ENCODE measurements around the gene PTPRN2.

Gene PTPRN2

GRCh38 chr7:157760004-157760730 is 827.5 kb downstream of the PTPRN2 start:
- DNase-seq, result no peak

- DNase-seq, result no peak
Observed at GRCh38 chr7:157759246-157759805, 828.3 kb downstream of the PTPRN2 start.

DNA sequence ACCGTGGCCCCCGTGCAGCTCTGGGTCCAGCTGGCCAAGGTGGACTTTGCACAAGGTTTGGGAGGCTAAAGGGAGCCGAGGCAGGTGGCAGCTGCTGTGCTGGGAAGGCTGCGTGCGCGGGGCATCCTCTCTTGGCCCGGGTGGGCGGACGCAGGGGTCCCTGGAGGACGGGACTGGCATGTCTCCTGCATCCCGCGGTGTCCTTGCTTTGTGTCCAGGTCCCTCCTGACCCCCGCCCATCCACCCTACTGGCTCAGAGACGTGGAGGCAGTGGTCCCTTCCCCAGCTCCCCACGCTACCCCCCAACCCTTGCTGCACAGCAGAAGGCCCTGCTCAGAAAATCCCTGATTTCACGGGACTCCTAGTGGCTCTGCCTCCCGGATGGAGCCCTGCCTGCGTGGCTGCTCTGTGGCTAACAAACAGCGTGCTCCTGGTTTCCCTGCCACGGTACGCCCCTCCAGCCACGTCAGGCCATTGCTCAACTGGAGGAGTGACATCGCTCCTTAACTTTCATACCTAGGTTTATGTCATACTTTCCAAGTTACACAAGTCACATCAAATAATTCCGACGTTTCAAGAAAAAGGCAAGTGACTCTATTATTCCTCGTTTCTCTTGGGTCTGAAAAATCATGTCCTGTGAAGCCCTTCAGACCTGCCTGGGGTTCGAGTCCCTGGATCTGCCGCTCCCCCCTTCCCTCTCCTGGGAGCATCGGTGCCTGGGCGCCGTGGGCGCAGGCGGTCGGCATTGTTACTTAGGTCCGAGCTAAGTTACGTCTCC is 829.0 kb downstream of the PTPRN2 start:
- DNase-seq, result no peak

DNA sequence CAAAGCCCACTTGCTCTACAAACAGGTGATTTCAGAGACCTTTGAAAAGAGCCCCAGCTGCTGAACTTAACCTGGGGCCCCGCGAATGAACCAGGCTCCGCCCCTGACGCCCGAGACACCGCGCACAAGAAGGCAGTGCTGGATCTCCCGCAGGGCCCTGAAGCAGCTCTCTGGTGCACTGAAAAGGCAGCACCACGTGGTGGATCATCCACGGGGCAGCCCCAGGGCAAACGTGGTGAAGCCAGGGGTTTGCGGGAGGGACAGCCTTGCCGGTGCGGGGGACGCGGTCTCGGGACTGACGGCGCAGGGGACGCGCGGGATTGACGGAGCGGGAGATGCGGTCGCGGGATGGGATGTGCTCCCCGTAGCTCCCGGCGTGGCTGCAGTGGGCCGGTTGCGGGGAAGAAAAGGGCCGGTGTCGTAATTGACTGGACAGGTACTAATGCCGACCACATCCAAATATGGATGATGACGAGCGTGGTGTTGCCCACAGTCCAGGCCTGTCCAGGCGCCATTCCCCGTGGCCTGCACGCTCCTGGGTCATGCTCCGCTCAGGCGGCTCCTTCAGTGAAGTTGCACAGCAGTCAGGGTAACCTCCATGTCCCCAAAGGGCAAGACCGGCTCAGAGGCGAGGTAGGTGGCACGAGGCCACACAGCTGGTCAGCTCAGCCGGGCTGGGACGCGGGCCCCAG is 829.7 kb downstream of the PTPRN2 start:
- no peak for DNase-seq

DNA sequence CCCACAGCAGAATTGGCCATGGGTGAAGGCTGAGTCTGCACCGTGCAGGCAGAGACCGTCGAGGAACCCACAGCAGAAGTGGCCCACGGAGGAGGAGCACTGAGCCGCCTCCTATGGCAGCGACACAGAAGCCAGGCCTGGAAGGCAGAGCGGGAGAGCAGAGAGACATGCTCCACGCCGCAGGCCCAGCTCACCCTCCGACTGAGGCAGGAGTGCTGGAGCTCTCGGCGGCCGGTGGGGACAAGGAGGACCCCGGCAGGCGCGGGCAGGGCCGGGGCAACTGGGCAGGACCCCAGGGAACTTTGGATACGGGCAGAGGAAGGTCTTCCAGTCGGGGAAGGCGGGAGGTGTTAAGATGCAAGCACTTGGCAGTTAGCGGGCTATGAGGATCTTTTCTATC is 830.4 kb downstream of the PTPRN2 start:
- no peak for DNase-seq

DNA sequence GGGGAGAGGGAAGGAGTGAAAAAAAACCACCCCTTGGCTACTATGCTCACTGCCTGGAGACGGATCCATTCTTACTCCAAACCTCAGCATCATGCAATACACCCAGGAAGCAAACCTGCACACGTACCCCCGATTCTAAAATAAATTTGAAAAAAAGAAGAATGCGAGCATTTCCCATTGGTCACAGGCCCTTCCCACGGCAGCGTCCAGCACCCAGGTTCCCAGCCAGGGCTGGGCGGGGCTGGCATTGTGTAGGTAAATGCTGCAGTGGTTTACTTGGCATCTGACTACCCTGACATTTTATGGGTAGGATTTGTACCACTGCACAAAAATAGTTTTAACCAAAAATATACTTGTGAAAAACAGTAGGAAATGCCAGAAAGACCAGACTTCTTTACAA is 831.9 kb downstream of the PTPRN2 start:
- DNase-seq, result no peak

GRCh38 chr7:157754416-157754790 is 833.2 kb downstream of the PTPRN2 start:
- DNase-seq, result no peak

DNA sequence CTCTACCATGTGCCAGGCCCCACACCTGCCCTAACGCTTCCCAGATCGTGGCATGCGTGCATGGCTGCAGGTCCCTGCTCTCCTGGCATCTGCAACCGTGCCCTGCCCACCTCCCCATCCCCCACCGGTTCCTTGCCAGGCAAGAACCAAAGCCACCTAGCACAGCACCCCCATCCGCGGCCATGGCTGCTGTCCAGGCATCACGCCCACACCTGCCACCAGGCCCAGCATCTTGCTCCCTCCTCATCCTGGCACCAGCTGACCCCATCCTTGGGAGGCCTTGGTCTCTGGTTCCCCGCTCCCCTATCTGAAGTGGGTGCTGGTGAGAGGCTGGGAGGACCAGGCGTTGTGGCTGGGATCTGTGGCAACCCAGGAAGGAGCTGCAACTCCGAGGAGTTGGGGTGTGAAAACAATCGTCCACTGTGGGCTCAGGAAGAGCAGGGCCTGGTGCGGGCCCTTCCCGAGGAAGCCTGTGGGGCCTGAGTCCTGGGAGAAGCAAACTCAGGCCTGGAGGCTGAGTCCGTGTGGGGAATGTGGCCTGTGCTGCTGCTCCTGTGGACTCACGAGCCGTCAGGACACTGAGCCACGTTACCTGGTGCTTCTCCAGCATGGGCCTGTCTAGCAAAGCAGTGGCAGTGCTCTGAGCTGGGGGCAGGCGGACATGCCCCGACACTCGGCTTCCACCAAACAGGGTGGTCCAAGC is 833.8 kb downstream of the PTPRN2 start:
- DNase-seq, result no peak

DNA sequence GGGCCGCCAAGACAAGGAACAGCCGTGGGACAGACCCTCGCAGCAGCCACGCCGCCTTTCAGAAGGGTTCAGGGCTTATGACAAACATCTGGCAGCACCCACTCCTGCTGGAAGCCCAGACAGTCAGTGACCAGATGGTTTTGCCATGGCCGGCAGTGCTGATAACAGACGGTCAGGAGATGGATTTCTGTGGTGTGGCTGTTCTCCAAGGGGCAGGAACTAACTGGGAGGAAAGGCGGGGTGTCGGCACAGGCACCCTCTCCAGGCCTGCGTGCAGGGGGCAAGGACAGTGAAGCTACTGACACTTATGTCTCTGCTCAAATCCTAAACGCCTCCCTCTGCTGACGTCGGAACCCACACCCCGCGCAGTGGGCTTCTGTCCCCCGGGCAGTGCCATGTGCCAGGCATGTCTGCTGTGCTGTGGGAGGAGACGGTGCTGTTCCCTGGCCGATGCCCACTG is 834.8 kb downstream of the PTPRN2 start:
- DNase-seq, result no peak

DNA sequence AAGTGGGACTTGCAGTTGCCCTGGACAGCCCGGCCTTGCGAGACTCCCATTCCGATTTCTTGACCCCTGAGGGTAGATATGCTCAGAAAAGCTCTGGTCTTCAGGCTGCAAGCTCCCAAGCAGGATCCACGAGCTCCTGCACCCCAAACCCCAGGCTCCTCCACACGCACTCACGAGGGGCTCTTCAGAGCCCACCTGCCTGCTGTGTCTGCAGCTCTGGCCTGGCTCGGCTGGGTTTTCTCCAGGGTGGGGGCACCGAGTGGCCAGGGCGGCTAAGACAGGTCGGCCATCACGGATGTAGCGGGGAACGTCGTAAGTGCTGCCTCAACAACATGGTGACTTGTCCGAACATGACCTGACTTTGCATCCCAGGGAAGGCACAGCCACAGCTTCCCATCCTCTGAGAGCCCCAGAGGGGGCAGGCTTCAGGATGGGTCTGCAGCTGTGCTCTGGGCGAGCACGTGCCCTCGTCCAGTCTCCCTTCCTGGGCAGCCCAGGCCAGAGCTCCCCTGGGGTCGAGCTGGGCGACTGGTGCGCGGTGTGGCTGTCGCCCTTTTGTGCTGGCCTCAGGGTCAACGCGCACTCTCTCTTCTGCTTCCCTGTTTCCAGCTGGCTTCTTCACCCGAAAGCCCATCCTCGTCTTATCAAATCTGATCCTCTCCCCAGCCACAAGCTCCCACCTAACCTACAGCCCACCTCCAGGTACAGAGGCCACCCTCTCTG is 835.5 kb downstream of the PTPRN2 start:
- no peak for DNase-seq

DNA sequence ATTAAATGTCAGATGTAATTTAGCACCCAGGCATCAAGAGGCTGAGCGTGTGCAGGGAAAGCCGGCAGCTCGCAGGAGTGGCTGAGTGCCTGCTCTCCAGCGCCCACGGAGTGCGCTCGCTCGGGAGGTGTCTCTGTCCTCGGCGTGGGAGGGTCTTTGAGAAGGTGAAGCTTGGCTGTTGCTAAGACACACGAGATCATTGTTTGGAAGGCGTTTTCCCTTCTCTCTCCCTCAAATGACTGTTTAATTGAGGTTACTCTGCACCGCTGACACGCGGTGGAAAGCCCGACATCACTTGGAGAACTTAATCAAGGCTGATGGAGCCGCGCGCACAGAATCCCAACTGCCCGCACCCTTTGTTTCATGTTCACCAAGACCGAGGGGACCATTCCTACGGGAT is 836.2 kb downstream of the PTPRN2 start:
- DNase-seq, result no peak

GRCh38 chr7:157750291-157750690 is 837.3 kb downstream of the PTPRN2 start:
- DNase-seq, result no peak

- DNase-seq, result no peak
Observed at GRCh38 chr7:157745721-157746709, 841.6 kb downstream of the PTPRN2 start.

- no peak for DNase-seq
Observed at GRCh38 chr7:157744786-157745601, 842.6 kb downstream of the PTPRN2 start.

- DNase-seq, result no peak
Observed at GRCh38 chr7:157743781-157744525, 843.7 kb downstream of the PTPRN2 start.

GRCh38 chr7:157740251-157740798 is 847.3 kb downstream of the PTPRN2 start:
- no peak for DNase-seq

- DNase-seq, result no peak
Observed at GRCh38 chr7:157739650-157740049, 848.0 kb downstream of the PTPRN2 start.

- no peak for DNase-seq
Observed at GRCh38 chr7:157739031-157739430, 848.6 kb downstream of the PTPRN2 start.
